ENCODE data around the gene SSTR5.

Gene SSTR5

DNA sequence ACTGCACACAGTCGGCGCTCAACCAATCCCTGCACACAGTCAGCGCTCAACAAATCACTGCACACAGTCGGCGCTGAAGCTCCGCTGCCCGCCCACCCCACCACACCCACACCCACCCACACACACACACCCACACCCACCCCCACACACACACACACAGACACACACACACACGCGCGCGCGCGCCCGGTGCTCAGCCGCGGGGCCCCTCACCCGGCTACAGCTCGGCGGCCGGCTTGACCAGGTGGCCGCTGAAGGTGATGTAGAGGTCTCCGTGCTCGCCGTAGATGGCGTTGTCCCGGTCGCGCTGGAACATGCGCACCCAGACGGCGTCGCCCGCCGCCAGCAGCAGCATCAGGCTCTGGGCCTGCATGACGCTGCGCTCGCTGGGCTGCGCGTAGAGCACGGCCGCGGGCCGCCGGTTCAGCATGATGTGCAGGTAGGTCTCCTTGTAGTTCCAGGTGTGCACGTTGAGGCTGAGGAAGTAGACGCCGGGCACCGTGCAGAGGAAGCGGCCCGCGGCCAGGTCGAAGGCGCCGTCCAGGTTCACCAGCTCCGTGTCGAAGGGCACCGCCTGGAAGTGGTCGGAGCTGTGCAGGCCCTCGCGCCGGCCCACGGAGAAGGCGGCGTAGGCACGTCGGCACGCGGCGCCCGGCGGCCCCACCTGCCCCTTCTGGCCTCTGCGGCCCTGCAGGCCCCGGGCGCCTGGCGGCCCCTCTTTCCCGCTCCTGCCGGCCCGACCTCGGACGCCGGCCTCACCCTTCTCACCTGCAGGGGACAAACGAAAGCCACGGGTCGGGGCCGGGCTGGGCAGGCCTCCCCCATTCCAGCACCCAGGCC is 21.0 kb downstream of the SSTR5 start:
- no peak for DNase-seq (ENCODE audit: low read depth)
- no peak overlapping the region for H3K4me3 ChIP-seq (ENCODE audit: low read depth, low read length)

DNA sequence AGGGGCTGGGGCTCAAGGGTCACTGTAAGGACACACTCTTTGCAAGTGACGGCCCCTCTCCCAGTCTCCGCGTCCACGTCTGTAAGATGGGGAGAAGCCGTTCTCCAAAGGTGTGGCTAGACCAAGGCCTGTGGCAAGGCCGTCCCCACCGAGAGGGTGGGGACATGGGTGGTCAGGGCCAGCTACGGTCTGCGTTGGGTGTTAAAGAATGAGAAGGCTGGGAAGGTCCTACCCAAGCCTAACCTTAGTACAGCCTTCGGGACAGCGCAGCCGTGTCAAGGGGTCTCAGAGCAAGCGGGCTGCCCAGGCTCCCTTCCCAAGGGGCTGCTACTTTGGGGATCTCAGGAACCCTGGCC is 21.6 kb downstream of the SSTR5 start:
- DNase-seq (ENCODE audit: low read depth): no peak
- no peak overlapping the region for H3K4me3 ChIP-seq (ENCODE audit: low read depth, low read length)
- TF ChIP-seq CTCF (IDR thresholded peaks at IDR 0.05; ENCODE audit: low read depth, low read length) (no peak), POLR2A (IDR thresholded peaks at IDR 0.05; ENCODE audit: extremely low read depth, insufficient read length) (no peak), MYC (IDR thresholded peaks at IDR 0.05; ENCODE audit: low read depth, low read length) (no peak)
- TF ChIP-seq, protein P1, sequence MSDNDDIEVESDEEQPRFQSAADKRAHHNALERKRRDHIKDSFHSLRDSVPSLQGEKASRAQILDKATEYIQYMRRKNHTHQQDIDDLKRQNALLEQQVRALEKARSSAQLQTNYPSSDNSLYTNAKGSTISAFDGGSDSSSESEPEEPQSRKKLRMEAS (IDR thresholded peaks at IDR 0.05; ENCODE audit: low read depth, low read length): no peak

More for the DNA sequence above, 21.0 kb downstream of the SSTR5 start:
- TF ChIP-seq POLR2A (IDR thresholded peaks at IDR 0.05; ENCODE audit: extremely low read depth, insufficient read length) (no peak), MYC (IDR thresholded peaks at IDR 0.05; ENCODE audit: low read depth, low read length) (no peak), CTCF (IDR thresholded peaks at IDR 0.05; ENCODE audit: low read depth, low read length) (no peak)
- TF ChIP-seq, protein P1 (IDR thresholded peaks at IDR 0.05; ENCODE audit: low read depth, low read length): no peak

DNA sequence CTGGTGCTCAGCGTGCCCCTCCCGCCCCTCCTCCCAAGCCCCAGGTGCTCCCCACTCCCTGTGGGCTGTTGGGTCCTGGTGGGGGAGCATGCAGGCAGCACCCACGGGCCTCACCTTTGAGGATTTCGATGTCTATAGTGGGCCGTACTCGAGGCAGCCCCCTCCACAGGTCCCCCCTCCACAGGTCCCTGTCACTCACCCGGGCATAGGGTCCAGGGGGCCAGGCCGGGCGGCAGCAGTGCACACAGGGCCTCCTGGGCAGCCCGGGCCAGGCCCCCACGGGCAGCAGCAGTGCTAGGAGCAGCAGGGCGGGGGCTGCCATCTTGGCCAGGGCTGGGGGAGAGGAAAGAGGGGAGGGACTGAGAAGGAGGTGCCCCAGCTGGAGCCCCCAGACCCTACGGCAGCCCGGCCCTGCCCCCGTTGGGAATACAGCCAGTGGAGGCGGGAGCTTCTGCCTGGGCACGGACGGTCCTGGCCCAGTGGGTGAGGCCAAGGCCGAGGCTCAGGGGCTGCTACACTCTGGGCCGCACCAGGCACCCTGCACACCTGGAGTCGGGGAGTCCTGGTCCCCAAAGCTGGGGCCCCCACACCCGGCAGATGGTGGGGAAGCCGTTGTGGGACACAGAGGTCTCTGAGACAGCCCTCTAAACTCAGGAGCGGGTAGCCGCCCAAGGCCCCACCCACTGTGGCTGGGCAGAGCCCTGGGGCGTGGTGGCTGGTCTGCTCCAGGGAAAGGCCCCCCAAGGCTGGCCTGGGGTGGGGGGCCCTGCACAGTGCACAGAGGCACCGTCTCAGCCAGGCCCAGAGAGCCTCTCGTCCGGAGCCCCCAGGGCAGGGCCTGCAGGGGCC is 22.3 kb downstream of the SSTR5 start:
- TF ChIP-seq, protein P1 (IDR thresholded peaks at IDR 0.05; ENCODE audit: low read depth, low read length): no peak
- no peak for TF ChIP-seq POLR2A (IDR thresholded peaks at IDR 0.05; ENCODE audit: extremely low read depth, insufficient read length)
- no peak for TF ChIP-seq CTCF (IDR thresholded peaks at IDR 0.05; ENCODE audit: low read depth, low read length)
- TF ChIP-seq MYC (IDR thresholded peaks at IDR 0.05; ENCODE audit: low read depth, low read length): no peak
- DNase-seq (ENCODE audit: low read depth): no peak
- no peak overlapping the region for H3K4me3 ChIP-seq (ENCODE audit: low read depth, low read length)

DNA sequence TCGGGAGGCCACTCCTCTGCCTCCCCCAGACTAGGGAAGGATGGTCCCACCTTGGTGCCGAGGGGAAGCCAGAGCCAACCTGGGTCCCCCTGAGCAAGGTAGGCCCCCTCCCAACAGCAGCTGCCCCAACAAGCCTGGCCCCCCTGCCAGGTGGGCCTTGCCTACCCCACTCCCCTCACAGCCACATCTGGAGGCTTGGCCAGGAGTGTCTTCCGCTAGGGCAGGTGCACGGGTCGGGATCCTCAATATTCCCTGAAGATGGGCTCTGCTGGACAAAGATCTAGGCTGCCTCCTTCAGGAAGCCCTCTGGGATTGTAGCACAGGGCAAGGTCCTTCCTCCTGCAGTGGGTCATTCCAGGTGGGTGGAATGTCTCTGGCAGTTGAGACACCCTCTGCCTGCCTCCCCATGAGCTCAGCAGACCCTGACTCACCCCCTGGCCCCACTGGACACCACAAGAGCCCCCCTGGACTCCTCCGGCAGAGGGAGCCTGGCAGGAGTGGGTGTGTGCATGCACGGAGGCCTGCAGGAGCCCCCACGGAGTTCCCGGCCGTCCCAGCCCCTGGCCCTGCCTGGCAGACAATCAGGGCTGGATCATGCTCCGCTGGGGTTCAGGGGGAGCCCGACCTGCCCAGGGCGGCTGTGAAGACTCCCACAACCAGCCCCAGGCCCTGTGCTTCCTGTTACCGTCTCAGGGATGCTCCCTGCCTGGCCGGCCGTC is 23.1 kb downstream of the SSTR5 start:
- DNase-seq (ENCODE audit: low read depth): no peak
- H3K4me3 ChIP-seq (ENCODE audit: low read depth, low read length): no peak overlapping the region
- TF ChIP-seq, protein P1 (IDR thresholded peaks at IDR 0.05; ENCODE audit: low read depth, low read length): no peak
- TF ChIP-seq CTCF (IDR thresholded peaks at IDR 0.05; ENCODE audit: low read depth, low read length) (no peak), POLR2A (IDR thresholded peaks at IDR 0.05; ENCODE audit: extremely low read depth, insufficient read length) (no peak), MYC (IDR thresholded peaks at IDR 0.05; ENCODE audit: low read depth, low read length) (no peak)
